ENCODE results near the gene CCT6A.

GRCh38 chr7:56007167-56007652 is 44.4 kb upstream of the CCT6A start:
- TF ChIP-seq CTCF (IDR thresholded peaks at IDR 0.05) (no peak), POLR2A (IDR thresholded peaks at IDR 0.05) (no peak), POLR2AphosphoS5 (IDR thresholded peaks at IDR 0.05) (no peak)
